ENCODE data around the gene KRT73.

KRT73 gene

GRCh38 chr12:52618216-52618615, at the start of gene KRT73:
KRT73 (minus strand) TSS chr12:52618559; CDS start chr12:52618524, 35 bp downstream.
- no peak for DNase-seq (ENCODE audit: low spot score)

- no peak for DNase-seq (ENCODE audit: low spot score)
Measured at GRCh38 chr12:52667931-52668330, 49.6 kb upstream of the KRT73 start.

- peak; percentile 32 for DNase-seq (ENCODE audit: low spot score)
Measured at GRCh38 chr12:52667509-52667908, 49.1 kb upstream of the KRT73 start.

- no peak for DNase-seq (ENCODE audit: low spot score)
Measured at GRCh38 chr12:52666471-52666870, 48.1 kb upstream of the KRT73 start.

- no peak for DNase-seq (ENCODE audit: low spot score)
Measured at GRCh38 chr12:52663420-52663819, 45.1 kb upstream of the KRT73 start.

GRCh38 chr12:52662918-52663229, 44.5 kb upstream of the KRT73 start:
- no peak for DNase-seq (ENCODE audit: low spot score)

- no peak for DNase-seq (ENCODE audit: low spot score)
Measured at GRCh38 chr12:52662093-52662917, 43.9 kb upstream of the KRT73 start.

- DNase-seq (ENCODE audit: low spot score): no peak
Measured at GRCh38 chr12:52661668-52662067, 43.3 kb upstream of the KRT73 start.

GRCh38 chr12:52660934-52661499, 42.7 kb upstream of the KRT73 start:
- no peak for DNase-seq (ENCODE audit: low spot score)

GRCh38 chr12:52659951-52660350, 41.6 kb upstream of the KRT73 start:
- DNase-seq (ENCODE audit: low spot score): no peak

GRCh38 chr12:52659395-52659794, 41.0 kb upstream of the KRT73 start:
- DNase-seq (ENCODE audit: low spot score): no peak

GRCh38 chr12:52658196-52658595, 39.8 kb upstream of the KRT73 start:
- DNase-seq (ENCODE audit: low spot score): no peak

- no peak for DNase-seq (ENCODE audit: low spot score)
Measured at GRCh38 chr12:52657250-52657902, 39.0 kb upstream of the KRT73 start.

GRCh38 chr12:52656616-52657015, 38.3 kb upstream of the KRT73 start:
- DNase-seq (ENCODE audit: low spot score): no peak

- DNase-seq (ENCODE audit: low spot score): no peak
Measured at GRCh38 chr12:52655720-52656124, 37.4 kb upstream of the KRT73 start.

- DNase-seq (ENCODE audit: low spot score): no peak
Measured at GRCh38 chr12:52655251-52655650, 36.9 kb upstream of the KRT73 start.

GRCh38 chr12:52651726-52652261, 33.4 kb upstream of the KRT73 start, which contains the start of gene KRT2:
KRT2 (minus strand) TSS chr12:52652211; CDS start chr12:52652142, 69 bp downstream.
- DNase-seq (ENCODE audit: low spot score): no peak

- no peak for DNase-seq (ENCODE audit: low spot score)
Measured at GRCh38 chr12:52650520-52651081, 32.2 kb upstream of the KRT73 start.

- DNase-seq (ENCODE audit: low spot score): no peak
Measured at GRCh38 chr12:52649066-52649465, 30.7 kb upstream of the KRT73 start.

- DNase-seq (ENCODE audit: low spot score): no peak
Measured at GRCh38 chr12:52648012-52648550, 29.7 kb upstream of the KRT73 start.

GRCh38 chr12:52647601-52648000, 29.2 kb upstream of the KRT73 start:
- DNase-seq (ENCODE audit: low spot score): no peak

GRCh38 chr12:52646613-52647012, 28.3 kb upstream of the KRT73 start:
- DNase-seq (ENCODE audit: low spot score): no peak
